K562 (cell line): ENCODE measurements around the gene NDRG3. TPM values are rescaled to one million over a fixed set of nuclear protein-coding genes. Genes with fewer than 3 reads are reported as not detected.

Source experiments
- CTCF ChIP-seq, 3 experiments: IDR thresholded peaks in 2 of 3; conservative IDR thresholded peaks in 1 of 3; 2 replicates each; pipeline ENCODE4 v1.5.1; 2011 to 2012; ENCODE audit warnings: low read length in 3 of 3, mild to moderate bottlenecking in 3 of 3, control low read depth in 2 of 3, improper control_type of control experiment in 1 of 3, inconsistent platforms in 1 of 3, low read depth in 1 of 3, mixed read lengths in 1 of 3, moderate library complexity in 1 of 3; ENCODE audit not compliant: insufficient read depth in 2 of 3
- HCFC1 ChIP-seq: IDR thresholded peaks from 2 replicates; pipeline ENCODE4 v1.6.1; 2012; ENCODE audit warnings: low read depth, low read length, improper control_type of control experiment
- PHF8 ChIP-seq: fragments of 200-600 bp; sonication (generic); IDR thresholded peaks from 2 replicates; pipeline ENCODE4 v1.6.1; 2012; ENCODE audit warnings: mixed run types, mild to moderate bottlenecking, inconsistent platforms, low read length, moderate library complexity, borderline replicate concordance
- ZNF121 ChIP-seq: sonication (generic); formaldehyde crosslinking; conservative IDR thresholded peaks from 2 replicates; pipeline ENCODE4 v1.8.0; 2022; ENCODE audit warnings: missing genetic modification reagents
- polyA plus RNA-seq, 8 experiments: library from polyadenylated mRNA; depleted of rRNA in 4 of 8; stranded (reverse) in 5 of 8; unstranded in 3 of 8; fragments of >200 nt; fragmentation: Nextera tagmentation in 2 of 8; fragmentation: Illumina TruSeq in 1 of 8; extraction: Ambion mirVana in 2 of 8; extraction: Trizol in 1 of 8; gene quantifications; 2 replicates each; pipeline versions ENCODE4 v1.2.1 to v1.2.3, GENCODE V29; 2011 to 2014; ENCODE audit warnings: inconsistent platforms in 1 of 8, missing spikeins in 1 of 8
- total RNA-seq, 7 experiments: library from RNA; depleted of rRNA in 6 of 7; stranded (reverse); fragments of >200 nt in 6 of 7; fragmentation: Illumina TruSeq in 2 of 7; extraction: Trizol in 2 of 7; gene quantifications; 2 replicates each; pipeline versions ENCODE4 v1.2.1 to v1.2.3, GENCODE V29; 2011 to 2021; ENCODE audit warnings: low replicate concordance in 1 of 7
- TF ChIP-seq, protein P1 (sequence below), 2 experiments: fragments of 450-650 bp in 1 of 2; sonication (generic) in 1 of 2; formaldehyde crosslinking in 1 of 2; IDR thresholded peaks; 2 replicates each; pipeline versions ENCODE4 v1.7.1 to v1.9.0; 2016 to 2022; ENCODE audit warnings: inconsistent platforms in 1 of 2, mild to moderate bottlenecking in 1 of 2, missing genetic modification reagents in 1 of 2

NDRG3 gene
- total and polyA plus RNA-seq, 9 of the 15 experiments (the other 6 are each of a cell fraction or from before 2014, with no cell fraction given), result 14.6 to 39.4 (median 24.4) TPM

GRCh38 chr20:36745927-36746659, at the start of gene NDRG3 (continued):
- TF ChIP-seq, protein P1, sequence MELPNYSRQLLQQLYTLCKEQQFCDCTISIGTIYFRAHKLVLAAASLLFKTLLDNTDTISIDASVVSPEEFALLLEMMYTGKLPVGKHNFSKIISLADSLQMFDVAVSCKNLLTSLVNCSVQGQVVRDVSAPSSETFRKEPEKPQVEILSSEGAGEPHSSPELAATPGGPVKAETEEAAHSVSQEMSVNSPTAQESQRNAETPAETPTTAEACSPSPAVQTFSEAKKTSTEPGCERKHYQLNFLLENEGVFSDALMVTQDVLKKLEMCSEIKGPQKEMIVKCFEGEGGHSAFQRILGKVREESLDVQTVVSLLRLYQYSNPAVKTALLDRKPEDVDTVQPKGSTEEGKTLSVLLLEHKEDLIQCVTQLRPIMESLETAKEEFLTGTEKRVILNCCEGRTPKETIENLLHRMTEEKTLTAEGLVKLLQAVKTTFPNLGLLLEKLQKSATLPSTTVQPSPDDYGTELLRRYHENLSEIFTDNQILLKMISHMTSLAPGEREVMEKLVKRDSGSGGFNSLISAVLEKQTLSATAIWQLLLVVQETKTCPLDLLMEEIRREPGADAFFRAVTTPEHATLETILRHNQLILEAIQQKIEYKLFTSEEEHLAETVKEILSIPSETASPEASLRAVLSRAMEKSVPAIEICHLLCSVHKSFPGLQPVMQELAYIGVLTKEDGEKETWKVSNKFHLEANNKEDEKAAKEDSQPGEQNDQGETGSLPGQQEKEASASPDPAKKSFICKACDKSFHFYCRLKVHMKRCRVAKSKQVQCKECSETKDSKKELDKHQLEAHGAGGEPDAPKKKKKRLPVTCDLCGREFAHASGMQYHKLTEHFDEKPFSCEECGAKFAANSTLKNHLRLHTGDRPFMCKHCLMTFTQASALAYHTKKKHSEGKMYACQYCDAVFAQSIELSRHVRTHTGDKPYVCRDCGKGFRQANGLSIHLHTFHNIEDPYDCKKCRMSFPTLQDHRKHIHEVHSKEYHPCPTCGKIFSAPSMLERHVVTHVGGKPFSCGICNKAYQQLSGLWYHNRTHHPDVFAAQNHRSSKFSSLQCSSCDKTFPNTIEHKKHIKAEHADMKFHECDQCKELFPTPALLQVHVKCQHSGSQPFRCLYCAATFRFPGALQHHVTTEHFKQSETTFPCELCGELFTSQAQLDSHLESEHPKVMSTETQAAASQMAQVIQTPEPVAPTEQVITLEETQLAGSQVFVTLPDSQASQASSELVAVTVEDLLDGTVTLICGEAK (IDR thresholded peaks at IDR 0.05), result peak; percentile 49; the same call in 1 of the 2 replicates
- TF ChIP-seq, protein P1 (CRISPR knock-in tag; IDR thresholded peaks at IDR 0.05), result no peak
- TF ChIP-seq CTCF (IDR thresholded peaks at IDR 0.05 in 2 of 3, conservative IDR thresholded peaks at IDR 0.05 in 1 of 3; ENCODE audit: insufficient read depth in 2 of 3, low read depth in 1 of 3, low read length in 3 of 3), result peak in 1 of 3 experiments; percentile 30; a peak in 1 of 6 replicates
- peak; percentile 62; the same call in 1 of the 2 replicates for TF ChIP-seq PHF8
- peak; percentile 92 for TF ChIP-seq HCFC1
- no peak for TF ChIP-seq ZNF121 (CRISPR knock-in tag)
